Measurements from ENCODE around the gene MYO6.
"Not testable (repeated sequence)": the region's sequence is repeated elsewhere in the genome, so short reads cannot be mapped to it uniquely, and the experiment has no call there.

Gene MYO6

GRCh38 chr6:75893776-75894152, 144.7 kb downstream of the MYO6 start:
- no peak for DNase-seq

GRCh38 chr6:75896526-75896925, 147.5 kb downstream of the MYO6 start:
- no peak for DNase-seq

GRCh38 chr6:75900216-75900615, 151.2 kb downstream of the MYO6 start:
- DNase-seq = not testable (repeated sequence)

- not testable (repeated sequence) for DNase-seq
Measured at GRCh38 chr6:75905129-75905528, 156.1 kb downstream of the MYO6 start.

GRCh38 chr6:75906871-75907270, 157.8 kb downstream of the MYO6 start:
- no peak for DNase-seq

GRCh38 chr6:75907444-75907843, 158.4 kb downstream of the MYO6 start:
- DNase-seq = no peak

- DNase-seq = no peak
Measured at GRCh38 chr6:75913040-75913439, 164.0 kb downstream of the MYO6 start.

GRCh38 chr6:75922226-75922625, 173.2 kb downstream of the MYO6 start:
- DNase-seq = no peak

GRCh38 chr6:75926293-75927168, 177.5 kb downstream of the MYO6 start:
- no peak for DNase-seq

- no peak for DNase-seq
Measured at GRCh38 chr6:75931011-75931680, 182.1 kb downstream of the MYO6 start.

- DNase-seq = no peak
Measured at GRCh38 chr6:75932067-75932466, 183.0 kb downstream of the MYO6 start.

- no peak for DNase-seq
Measured at GRCh38 chr6:75933387-75933975, 184.4 kb downstream of the MYO6 start.

- DNase-seq = peak in 1 of 2 experiments; percentile 33
Measured at GRCh38 chr6:75934643-75935472, 185.8 kb downstream of the MYO6 start.

GRCh38 chr6:75935473-75935793, 186.4 kb downstream of the MYO6 start:
- DNase-seq = no peak

- DNase-seq = no peak
Measured at GRCh38 chr6:75936682-75937081, 187.6 kb downstream of the MYO6 start.

- no peak for DNase-seq
Measured at GRCh38 chr6:75937846-75938245, 188.8 kb downstream of the MYO6 start.

GRCh38 chr6:75940564-75940963, 191.5 kb downstream of the MYO6 start:
- DNase-seq = no peak

- no peak for DNase-seq
Measured at GRCh38 chr6:75941509-75941908, 192.5 kb downstream of the MYO6 start.

GRCh38 chr6:75943381-75943780, 194.3 kb downstream of the MYO6 start:
- no peak for DNase-seq

- DNase-seq = no peak
Measured at GRCh38 chr6:75946146-75946831, 197.2 kb downstream of the MYO6 start.

GRCh38 chr6:75947935-75948334, 198.9 kb downstream of the MYO6 start:
- no peak for DNase-seq

- no peak for DNase-seq
Measured at GRCh38 chr6:75952128-75952527, 203.1 kb downstream of the MYO6 start.

GRCh38 chr6:75963569-75963968, 214.5 kb downstream of the MYO6 start:
- no peak for DNase-seq

Measured in NCI-H187 (cell line).